Neural progenitor cell (in vitro differentiated cells): ENCODE data around the gene PPP1R2.
"Not testable (repeated sequence)": the region's sequence is repeated elsewhere in the genome, so short reads cannot be mapped to it uniquely, and the experiment has no call there.

Experiments
- CTCF ChIP-seq: fragments of 200-600 bp; sonication (generic); IDR thresholded peaks from 2 replicates; pipeline ENCODE4 v1.5.1; 2017; ENCODE audit warnings: antibody characterized with exemption, mild to moderate bottlenecking
- EZH2 ChIP-seq: fragments of 200-600 bp; sonication (generic); IDR thresholded peaks from 2 replicates; pipeline ENCODE4 v1.6.1; 2017; ENCODE audit warnings: antibody characterized with exemption, mild to moderate bottlenecking, moderate library complexity
- EZH2phosphoT487 ChIP-seq: fragments of 200-600 bp; sonication (generic); IDR thresholded peaks from 2 replicates; pipeline ENCODE4 v1.6.1; 2017; ENCODE audit warnings: antibody characterized with exemption

GRCh38 chr3:195514610-195515235, 28.4 kb downstream of the PPP1R2 start:
- not testable (repeated sequence) for TF ChIP-seq EZH2phosphoT487, CTCF, EZH2
